NCI-H82 treated with DMSO at 0.1 percent for 48 hours (cell line): Measurements from ENCODE around the gene OR2T11.
"Not testable (repeated sequence)": the region's sequence is repeated elsewhere in the genome, so short reads cannot be mapped to it uniquely, and the experiment has no call there.

Experiments used
- DNase-seq: peaks from one replicate; lab custom pipeline; 2025; ENCODE audit not compliant: unreplicated experiment; lab: John Stamatoyannopoulos, UW

OR2T11 gene

GRCh38 chr1:248634991-248635390, at the start of gene OR2T11:
Gene OR2T11, minus strand, starts transcription at chr1:248635091. Its CDS starts 7,963 bp downstream, at chr1:248627128.
- not testable (repeated sequence) for DNase-seq

- DNase-seq: no peak
Observed at GRCh38 chr1:248681651-248682050, 46.8 kb upstream of the OR2T11 start.

- DNase-seq: no peak
Observed at GRCh38 chr1:248670003-248670402, 35.1 kb upstream of the OR2T11 start.

GRCh38 chr1:248663453-248664328, 28.8 kb upstream of the OR2T11 start:
- not testable (repeated sequence) for DNase-seq

- not testable (repeated sequence) for DNase-seq
Observed at GRCh38 chr1:248656797-248657196, 21.9 kb upstream of the OR2T11 start.

- not testable (repeated sequence) for DNase-seq
Observed at GRCh38 chr1:248655354-248655753, 20.5 kb upstream of the OR2T11 start, which contains the start of gene OR2T27. Gene OR2T27, minus strand, starts transcription at chr1:248655528. Its CDS starts 4,644 bp downstream, at chr1:248650884.

- not testable (repeated sequence) for DNase-seq
Observed at GRCh38 chr1:248648770-248649536, 14.1 kb upstream of the OR2T11 start.

- DNase-seq: not testable (repeated sequence)
Observed at GRCh38 chr1:248645178-248645577, 10.3 kb upstream of the OR2T11 start, which contains the start of gene OR2T35. Gene OR2T35, minus strand, starts transcription at chr1:248645278. Its CDS starts 6,020 bp downstream, at chr1:248639258.

GRCh38 chr1:248642971-248643651, 8.2 kb upstream of the OR2T11 start:
- DNase-seq: not testable (repeated sequence)

- DNase-seq: not testable (repeated sequence)
Observed at GRCh38 chr1:248641583-248641982, 6.7 kb upstream of the OR2T11 start.

GRCh38 chr1:248640906-248641305, 6.0 kb upstream of the OR2T11 start:
- not testable (repeated sequence) for DNase-seq

GRCh38 chr1:248639652-248640051, 4.8 kb upstream of the OR2T11 start:
- not testable (repeated sequence) for DNase-seq

GRCh38 chr1:248636612-248637011, 1.7 kb upstream of the OR2T11 start:
- DNase-seq: not testable (repeated sequence)

- DNase-seq: no peak
Observed at GRCh38 chr1:248631354-248632008, 3.4 kb downstream of the OR2T11 start.

GRCh38 chr1:248630551-248630950, 4.3 kb downstream of the OR2T11 start:
- DNase-seq: no peak

- no peak for DNase-seq
Observed at GRCh38 chr1:248627971-248628844, 6.7 kb downstream of the OR2T11 start.

GRCh38 chr1:248625971-248626370, 8.9 kb downstream of the OR2T11 start:
- DNase-seq: no peak

GRCh38 chr1:248625166-248625565, 9.7 kb downstream of the OR2T11 start:
- no peak for DNase-seq

- no peak for DNase-seq
Observed at GRCh38 chr1:248622570-248623001, 12.3 kb downstream of the OR2T11 start.
